Body of pancreas (tissue), 4 donors: ENCODE data around the gene TSPEAR.

ENCODE experiments used
- CTCF ChIP-seq, 7 experiments: fragments of 450-650 bp in 4 of 7; fragments of 200-600 bp in 3 of 7; sonication (generic) in 3 of 7; IDR thresholded peaks; one replicate each; pipeline ENCODE4 v1.5.1; 2016 to 2019; ENCODE audit warnings: antibody characterized with exemption in 7 of 7
- POLR2A ChIP-seq, 3 donors: fragments of 450-650 bp; IDR thresholded peaks; one replicate each; pipeline ENCODE4 v1.6.1; 2016; ENCODE audit warnings: antibody characterized with exemption in 3 of 3, mild to moderate bottlenecking in 2 of 3

- TF ChIP-seq CTCF (IDR thresholded peaks at IDR 0.05) (no peak), POLR2A (IDR thresholded peaks at IDR 0.05) (no peak)
Observed at GRCh38 chr21:44556879-44557278, 154.5 kb downstream of the TSPEAR start.
